GM04504 (cell line): ENCODE data around the gene POGLUT2.

Source experiments
- DNase-seq: peaks from one replicate; pipeline ENCODE4 v3.0.0-alpha.2; 2012; ENCODE audit warnings: low read depth

POGLUT2 gene

DNA sequence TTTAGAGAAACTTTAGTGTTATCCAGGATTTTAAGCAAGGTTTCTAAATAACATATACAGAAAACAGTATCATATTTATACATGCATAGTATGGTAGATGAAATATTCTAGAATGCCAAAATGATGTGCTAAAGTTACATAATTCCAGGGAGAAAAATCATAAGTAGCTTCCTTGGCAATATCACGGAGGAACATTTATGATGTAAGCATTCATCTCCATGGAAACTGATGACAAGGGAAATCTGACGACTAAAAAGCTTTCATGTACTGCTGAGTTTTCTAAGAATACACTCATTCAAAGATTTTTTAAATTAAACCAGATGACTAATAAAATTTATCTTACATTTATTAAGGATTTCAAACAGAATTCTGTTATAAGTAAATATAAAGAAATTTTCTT lies 29.9 kb downstream of the POGLUT2 start:
- no peak for DNase-seq

DNA sequence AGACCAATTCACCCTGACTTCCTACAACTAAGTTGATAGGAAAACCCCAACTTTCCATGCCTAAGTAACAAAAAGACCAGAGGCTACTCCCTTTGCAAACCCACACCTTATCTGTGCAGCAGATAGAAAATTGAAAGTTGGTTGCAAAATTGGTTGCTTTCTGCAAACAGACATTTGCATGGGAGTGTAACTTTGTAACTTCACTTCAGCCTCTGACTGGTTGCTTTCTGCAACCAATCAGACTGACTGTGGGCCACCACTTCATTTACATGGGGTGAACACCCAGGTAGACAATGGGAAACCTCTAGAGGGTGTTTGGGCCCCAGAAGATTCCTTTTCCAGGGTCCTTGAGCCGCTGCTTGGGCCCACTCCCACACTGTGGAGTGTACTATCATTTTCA lies 35.0 kb downstream of the POGLUT2 start:
- DNase-seq: no peak

DNA sequence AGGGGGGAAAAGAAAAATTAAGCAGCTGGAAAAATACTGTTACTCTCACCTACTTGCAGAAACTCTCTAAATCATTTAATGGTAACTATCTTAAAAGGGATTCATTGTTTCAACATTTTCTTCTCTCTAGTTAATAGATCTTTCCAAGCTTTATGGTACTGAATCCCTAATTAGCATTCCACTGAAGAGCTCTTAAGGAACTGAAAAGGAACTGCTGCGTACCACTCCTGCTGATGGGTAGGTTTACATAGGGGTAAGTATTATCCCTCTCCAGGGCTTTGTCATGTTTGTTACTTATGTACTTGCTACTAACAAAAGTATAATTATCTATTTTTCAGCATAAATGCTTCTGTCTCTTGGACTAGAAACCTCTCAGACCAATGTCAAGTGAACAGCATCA lies 37.7 kb downstream of the POGLUT2 start:
- no peak for DNase-seq

DNA sequence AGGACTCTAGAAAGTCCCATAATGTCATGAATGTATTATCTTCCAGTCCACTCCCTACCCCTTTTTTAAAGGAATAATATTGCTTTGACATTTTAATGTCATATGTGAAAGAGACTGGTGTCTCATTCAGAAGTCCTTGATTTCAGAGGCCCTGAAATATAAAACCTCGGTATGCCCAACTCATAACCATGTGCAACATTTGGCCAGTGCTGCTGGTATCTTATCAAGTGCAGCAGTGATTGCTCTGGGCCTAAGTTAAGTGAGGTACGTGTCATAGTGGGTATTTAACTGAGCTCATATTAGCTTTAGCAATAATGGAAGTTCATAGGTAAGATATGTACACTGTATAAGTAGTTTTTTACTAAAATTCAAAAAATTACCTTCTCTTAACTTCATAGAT lies 39.9 kb downstream of the POGLUT2 start:
- DNase-seq: no peak

DNA sequence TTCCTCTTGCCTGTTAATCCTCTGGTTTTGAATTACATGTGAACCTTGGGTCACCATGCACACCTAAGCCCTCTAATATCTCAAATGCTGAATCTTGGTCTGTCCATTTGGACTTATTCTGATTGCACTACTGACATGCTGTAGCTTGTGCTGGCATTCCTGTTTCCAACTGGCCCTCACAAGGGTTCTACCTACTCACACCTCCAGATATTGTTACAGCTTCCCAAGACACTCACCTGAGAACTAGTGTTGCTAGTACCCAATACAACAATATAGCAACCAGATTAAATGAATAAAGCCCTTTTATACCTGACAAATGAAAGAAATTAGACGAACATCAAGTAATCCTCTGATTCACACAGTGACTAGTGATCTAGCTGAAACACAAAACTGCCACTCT lies 41.8 kb downstream of the POGLUT2 start:
- no peak for DNase-seq

DNA sequence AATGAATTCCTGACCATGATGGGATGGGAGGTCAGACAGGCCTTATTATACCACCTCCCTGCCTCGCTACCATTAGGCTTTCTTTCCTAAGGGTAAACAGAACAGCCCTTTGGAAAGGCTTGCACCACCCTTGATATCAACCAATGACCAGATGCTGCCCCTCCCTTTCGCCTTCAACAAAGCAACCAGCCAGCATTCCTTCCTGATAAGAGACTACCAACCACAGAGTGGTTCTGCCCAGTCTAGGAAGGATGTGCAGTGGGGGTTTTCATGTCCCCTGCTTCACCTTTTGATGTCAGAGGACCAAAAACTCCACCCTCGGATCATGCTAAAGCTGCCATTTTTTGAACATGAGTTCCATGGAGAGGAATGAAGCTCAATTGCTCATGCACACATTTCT lies 46.9 kb downstream of the POGLUT2 start:
- DNase-seq: no peak

DNA sequence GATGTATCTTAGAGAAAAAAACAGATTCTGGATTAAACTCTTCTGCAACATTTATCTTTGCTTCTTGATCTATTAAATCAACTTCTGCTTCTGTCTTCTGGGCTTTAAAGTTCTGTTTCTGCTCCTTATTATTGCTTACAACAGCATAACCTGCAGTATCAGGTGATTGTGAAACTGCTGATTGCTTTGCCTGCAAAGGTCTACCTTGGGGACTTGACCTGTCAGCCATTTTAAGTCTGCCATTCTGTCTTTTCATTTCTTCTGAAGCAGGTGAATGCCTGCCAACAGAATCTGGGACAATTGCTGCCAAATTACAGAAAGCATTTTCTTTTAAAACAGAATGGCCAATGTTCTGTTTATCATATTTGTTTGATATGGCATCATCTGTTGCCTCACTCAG lies 56.3 kb downstream of the POGLUT2 start:
- DNase-seq: no peak

DNA sequence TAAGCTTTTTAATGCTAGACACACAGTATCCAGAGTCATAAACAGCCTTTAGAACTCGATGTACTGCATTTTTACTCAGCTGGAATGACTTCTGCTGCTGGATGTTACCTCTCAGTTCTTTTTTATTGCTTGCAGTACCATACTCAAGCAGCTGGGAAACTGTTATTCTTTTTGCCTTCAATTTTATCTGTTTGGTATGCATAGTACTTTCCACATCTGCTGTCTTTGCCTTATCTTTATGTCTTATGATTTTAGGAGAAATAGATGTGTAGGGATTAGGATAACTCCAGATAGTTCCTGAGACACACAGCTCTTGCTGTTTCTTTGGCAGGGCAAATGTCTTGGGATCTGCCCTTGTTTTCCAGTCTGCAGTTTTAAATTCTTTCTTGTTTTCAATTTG lies 56.7 kb downstream of the POGLUT2 start:
- DNase-seq: no peak
